ENCODE data around the gene FAM136A. TPM values are rescaled to one million over a fixed set of nuclear protein-coding genes. Genes with fewer than 3 reads are reported as not detected.

The FAM136A gene
- total and polyA plus RNA-seq, 2 of the 13 experiments (the other 11 are each of a cell fraction or from before 2014, with no cell fraction given) = 77.8 to 126 TPM

- TF ChIP-seq, protein P1, sequence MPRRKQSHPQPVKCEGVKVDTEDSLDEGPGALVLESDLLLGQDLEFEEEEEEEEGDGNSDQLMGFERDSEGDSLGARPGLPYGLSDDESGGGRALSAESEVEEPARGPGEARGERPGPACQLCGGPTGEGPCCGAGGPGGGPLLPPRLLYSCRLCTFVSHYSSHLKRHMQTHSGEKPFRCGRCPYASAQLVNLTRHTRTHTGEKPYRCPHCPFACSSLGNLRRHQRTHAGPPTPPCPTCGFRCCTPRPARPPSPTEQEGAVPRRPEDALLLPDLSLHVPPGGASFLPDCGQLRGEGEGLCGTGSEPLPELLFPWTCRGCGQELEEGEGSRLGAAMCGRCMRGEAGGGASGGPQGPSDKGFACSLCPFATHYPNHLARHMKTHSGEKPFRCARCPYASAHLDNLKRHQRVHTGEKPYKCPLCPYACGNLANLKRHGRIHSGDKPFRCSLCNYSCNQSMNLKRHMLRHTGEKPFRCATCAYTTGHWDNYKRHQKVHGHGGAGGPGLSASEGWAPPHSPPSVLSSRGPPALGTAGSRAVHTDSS (CRISPR knock-in tag; conservative IDR thresholded peaks at IDR 0.05) = no peak
- TF ChIP-seq ZSCAN9 (CRISPR knock-in tag; IDR thresholded peaks at IDR 0.05; ENCODE audit: borderline replicate concordance) (no peak), ZNF766 (CRISPR knock-in tag; IDR thresholded peaks at IDR 0.05; ENCODE audit: borderline replicate concordance) (no peak), AGO1 (IDR thresholded peaks at IDR 0.05; ENCODE audit: low read depth, low read length, poor library complexity, severe bottlenecking) (no peak), MXD4 (CRISPR knock-in tag; IDR thresholded peaks at IDR 0.05) (no peak), U2AF2 (IDR thresholded peaks at IDR 0.05; ENCODE audit: low read depth, low read length) (no peak), DNMT3B (CRISPR knock-in tag; conservative IDR thresholded peaks at IDR 0.05) (no peak), KLF16 (CRISPR knock-in tag; IDR thresholded peaks at IDR 0.05) (no peak)
- TF ChIP-seq, protein P2, sequence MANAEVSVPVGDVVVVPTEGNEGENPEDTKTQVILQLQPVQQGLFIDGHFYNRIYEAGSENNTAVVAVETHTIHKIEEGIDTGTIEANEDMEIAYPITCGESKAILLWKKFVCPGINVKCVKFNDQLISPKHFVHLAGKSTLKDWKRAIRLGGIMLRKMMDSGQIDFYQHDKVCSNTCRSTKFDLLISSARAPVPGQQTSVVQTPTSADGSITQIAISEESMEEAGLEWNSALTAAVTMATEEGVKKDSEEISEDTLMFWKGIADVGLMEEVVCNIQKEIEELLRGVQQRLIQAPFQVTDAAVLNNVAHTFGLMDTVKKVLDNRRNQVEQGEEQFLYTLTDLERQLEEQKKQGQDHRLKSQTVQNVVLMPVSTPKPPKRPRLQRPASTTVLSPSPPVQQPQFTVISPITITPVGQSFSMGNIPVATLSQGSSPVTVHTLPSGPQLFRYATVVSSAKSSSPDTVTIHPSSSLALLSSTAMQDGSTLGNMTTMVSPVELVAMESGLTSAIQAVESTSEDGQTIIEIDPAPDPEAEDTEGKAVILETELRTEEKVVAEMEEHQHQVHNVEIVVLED (CRISPR knock-in tag; IDR thresholded peaks at IDR 0.05; ENCODE audit: borderline replicate concordance) = no peak
Measured at GRCh38 chr2:70331012-70331411, 29.1 kb upstream of the FAM136A start (continued).

DNA sequence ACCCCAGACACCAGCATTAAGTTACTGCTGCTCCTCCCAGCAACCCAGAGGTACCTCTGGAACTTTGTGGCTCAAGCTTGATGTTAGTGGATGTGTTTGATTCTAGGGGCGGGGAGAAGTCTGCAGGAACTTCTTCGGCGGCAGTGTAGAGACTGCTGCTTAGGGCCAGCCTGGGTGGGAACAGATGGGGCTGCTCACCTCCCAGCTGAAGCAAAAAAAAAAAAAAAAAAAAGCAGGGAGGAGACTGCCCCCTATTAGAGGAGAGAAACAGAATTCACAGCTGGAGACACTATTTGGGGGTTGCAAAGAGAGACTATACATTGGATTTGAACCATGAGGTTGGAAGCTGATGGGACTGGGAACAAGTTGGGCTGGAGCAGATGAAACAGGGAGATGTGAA is 28.6 kb upstream of the FAM136A start:
- ChIA-PET POLR2A (no interaction called here), CTCF (ENCODE audit: low intra/inter-chr PET ratio, low total read pairs) (no interaction called here)
- no peaks in the 10 kb centered on the region for H3K36me3 ChIP-seq (replicated peaks in 1 of 2; ENCODE audit: control insufficient read depth in 1 of 2, insufficient read depth in 2 of 2, low read length in 2 of 2)
- peaks cover 0 to 28% of the 10 kb centered on the region in 2 experiments; a peak in 2 of 5 replicates for H3K27me3 ChIP-seq (ENCODE audit: control insufficient read depth in 1 of 2, insufficient read depth in 2 of 2, low read length in 2 of 2)
- 48% methylated on average over 3 of the region's 3 CpGs for whole genome bisulfite sequencing (ENCODE audit: low lambda C conversion rate)
- DNase-seq (ENCODE audit: low spot score) (no peak), FAIRE-seq (no peak), ATAC-seq (no peak)
- H2AFZ ChIP-seq (ENCODE audit: low read length) = no peak overlapping the region
- no peaks in the 10 kb centered on the region for H3K9me3 ChIP-seq (ENCODE audit: low read length)
- no peaks in the 10 kb centered on the region for H4K20me1 ChIP-seq (ENCODE audit: insufficient read depth, low read length)
- H3K4me2 ChIP-seq (ENCODE audit: low read depth, low read length) = no peak overlapping the region
- in situ Hi-C loops (cut with HindIII; ENCODE audit: extremely low pct_ligation_motif_present, low pct_unique_long_range_greater_than_20kb) (no loop called here), intact Hi-C loops (cut with micrococcal nuclease; ENCODE audit: unreplicated experiment) (no loop called here)
- no peak overlapping the region for H3K4me3 ChIP-seq (replicated peaks in 1 of 3; ENCODE audit: insufficient read depth in 1 of 3, low read depth in 2 of 3, low read length in 3 of 3)
- H3K79me2 ChIP-seq (ENCODE audit: insufficient read depth, low read length) = no peaks in the 10 kb centered on the region
- no peak for TF ChIP-seq ZNF7 (CRISPR knock-in tag; IDR thresholded peaks at IDR 0.05)
- TF ChIP-seq MEIS2 (CRISPR knock-in tag; IDR thresholded peaks at IDR 0.05) = no peak
- BruUV-seq (replicated peaks) = no TSS peak
- no peak overlapping the region for H3K9ac ChIP-seq (ENCODE audit: insufficient read depth, low read depth, low read length)
- H3K4me1 ChIP-seq (ENCODE audit: insufficient read depth, low read length) = peaks cover 28% of the 10 kb centered on the region
- no peak overlapping the region for H3K27ac ChIP-seq (ENCODE audit: extremely low read length, insufficient read depth, low read length)

All from HepG2 (cell line).